ENCODE results near the gene ADAMTS18.
"Not testable (repeated sequence)": the region's sequence is repeated elsewhere in the genome, so short reads cannot be mapped to it uniquely, and the experiment has no call there.

ADAMTS18 gene

GRCh38 chr16:77288222-77288621 lies 146.6 kb downstream of the ADAMTS18 start:
- DNase-seq (ENCODE audit: low read depth in 2 of 2): no peak

- no peak for DNase-seq (ENCODE audit: low read depth in 2 of 2)
Measured at GRCh38 chr16:77285676-77286075, 149.2 kb downstream of the ADAMTS18 start.

GRCh38 chr16:77282345-77282744 lies 152.5 kb downstream of the ADAMTS18 start:
- no peak for DNase-seq (ENCODE audit: low read depth in 2 of 2)

- not testable (repeated sequence) for DNase-seq (ENCODE audit: low read depth in 2 of 2)
Measured at GRCh38 chr16:77279316-77279715, 155.5 kb downstream of the ADAMTS18 start.

- no peak for DNase-seq (ENCODE audit: low read depth in 2 of 2)
Measured at GRCh38 chr16:77277571-77277970, 157.3 kb downstream of the ADAMTS18 start.

- no peak for DNase-seq (ENCODE audit: low read depth in 2 of 2)
Measured at GRCh38 chr16:77277141-77277540, 157.7 kb downstream of the ADAMTS18 start.

GRCh38 chr16:77276661-77277060 lies 158.2 kb downstream of the ADAMTS18 start:
- no peak for DNase-seq (ENCODE audit: low read depth in 2 of 2)

- DNase-seq (ENCODE audit: low read depth in 2 of 2): not testable (repeated sequence)
Measured at GRCh38 chr16:77275303-77275702, 159.5 kb downstream of the ADAMTS18 start.

- no peak for DNase-seq (ENCODE audit: low read depth in 2 of 2)
Measured at GRCh38 chr16:77273815-77274214, 161.0 kb downstream of the ADAMTS18 start.

- no peak for DNase-seq (ENCODE audit: low read depth in 2 of 2)
Measured at GRCh38 chr16:77271532-77272426, 163.1 kb downstream of the ADAMTS18 start.

GRCh38 chr16:77266185-77266584 lies 168.6 kb downstream of the ADAMTS18 start:
- DNase-seq (ENCODE audit: low read depth in 2 of 2): not testable (repeated sequence)

- DNase-seq (ENCODE audit: low read depth in 2 of 2): no peak
Measured at GRCh38 chr16:77262971-77263370, 171.9 kb downstream of the ADAMTS18 start.

GRCh38 chr16:77250400-77250799 lies 184.4 kb downstream of the ADAMTS18 start:
- DNase-seq (ENCODE audit: low read depth in 2 of 2): no peak

- no peak for DNase-seq (ENCODE audit: low read depth in 2 of 2)
Measured at GRCh38 chr16:77246150-77246549, 188.7 kb downstream of the ADAMTS18 start.

GRCh38 chr16:77242471-77242870 lies 192.4 kb downstream of the ADAMTS18 start:
- not testable (repeated sequence) for DNase-seq (ENCODE audit: low read depth in 2 of 2)

- no peak for DNase-seq (ENCODE audit: low read depth in 2 of 2)
Measured at GRCh38 chr16:77238593-77238992, 196.2 kb downstream of the ADAMTS18 start.

GRCh38 chr16:77236063-77236511 lies 198.7 kb downstream of the ADAMTS18 start:
- DNase-seq (ENCODE audit: low read depth in 2 of 2): peak; percentile 69 to 73

- DNase-seq (ENCODE audit: low read depth in 2 of 2): no peak
Measured at GRCh38 chr16:77234611-77235010, 200.2 kb downstream of the ADAMTS18 start.

- no peak for DNase-seq (ENCODE audit: low read depth in 2 of 2)
Measured at GRCh38 chr16:77233799-77234519, 200.9 kb downstream of the ADAMTS18 start.

All from activated CD8-positive, alpha-beta memory T cell treated with anti-CD3 and anti-CD28 coated beads for 4 hours (primary cell).